ENCODE measurements around the gene KIF1C.

KIF1C gene

GRCh38 chr17:5034063-5034462 lies 36.3 kb downstream of the KIF1C start:
- Histone ChIP-seq H3K36me3 (ENCODE audit: control insufficient read depth, insufficient read depth, low read length) (no peaks in the 10 kb centered on the region), H3K4me3 (replicated peaks; ENCODE audit: low read depth, low read length) (no peak overlapping the region), H3K27me3 (replicated peaks; ENCODE audit: control insufficient read depth, insufficient read depth, low read length) (no peaks in the 10 kb centered on the region)
- no peak for TF ChIP-seq CTCF (IDR thresholded peaks at IDR 0.05; ENCODE audit: insufficient read depth, low read length, poor library complexity, severe bottlenecking)
- DNase-seq (ENCODE audit: extremely low read depth, insufficient read length): no peak

DNA sequence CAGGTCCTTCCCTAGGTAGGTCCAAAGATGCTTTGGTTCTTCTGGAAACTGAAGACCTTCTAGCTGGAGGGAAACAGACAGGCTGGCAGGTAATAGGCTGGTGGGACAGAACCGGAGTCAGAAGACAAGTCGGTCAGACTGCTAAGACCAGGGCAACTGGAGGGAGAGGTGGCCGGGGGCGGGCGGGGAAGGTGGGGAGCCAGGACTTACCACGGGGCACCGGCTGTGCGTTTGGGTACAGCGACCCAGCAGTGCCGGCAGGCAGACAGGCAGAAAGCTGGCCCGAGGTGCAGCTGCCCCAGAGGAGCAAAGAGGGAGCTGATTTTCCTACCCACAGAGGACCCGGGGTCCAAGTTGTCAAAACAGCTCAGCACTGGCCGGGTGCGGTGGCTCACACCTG lies 36.9 kb downstream of the KIF1C start:
- Histone ChIP-seq H3K4me3 (replicated peaks; ENCODE audit: low read depth, low read length) (no peak overlapping the region), H3K36me3 (ENCODE audit: control insufficient read depth, insufficient read depth, low read length) (no peaks in the 10 kb centered on the region), H3K27me3 (replicated peaks; ENCODE audit: control insufficient read depth, insufficient read depth, low read length) (no peaks in the 10 kb centered on the region)
- no peak for DNase-seq (ENCODE audit: extremely low read depth, insufficient read length)
- TF ChIP-seq CTCF (IDR thresholded peaks at IDR 0.05; ENCODE audit: insufficient read depth, low read length, poor library complexity, severe bottlenecking): no peak

- no peak within 1 kb of the TSS for H3K4me3 ChIP-seq (replicated peaks; ENCODE audit: low read depth, low read length)
- TF ChIP-seq CTCF (IDR thresholded peaks at IDR 0.05; ENCODE audit: insufficient read depth, low read length, poor library complexity, severe bottlenecking): no peak
- no peak for DNase-seq (ENCODE audit: extremely low read depth, insufficient read length)
- H3K36me3 ChIP-seq (ENCODE audit: control insufficient read depth, insufficient read depth, low read length): no peaks in the 10 kb centered on the region
- no peaks in the 10 kb centered on the region for H3K27me3 ChIP-seq (replicated peaks; ENCODE audit: control insufficient read depth, insufficient read depth, low read length)
Observed at GRCh38 chr17:5035315-5035714, 37.6 kb downstream of the KIF1C start, which contains the start of gene SLC52A1. TSS of gene SLC52A1 (minus strand) at chr17:5035426. CDS start at chr17:5034606, 820 bp downstream.

DNA sequence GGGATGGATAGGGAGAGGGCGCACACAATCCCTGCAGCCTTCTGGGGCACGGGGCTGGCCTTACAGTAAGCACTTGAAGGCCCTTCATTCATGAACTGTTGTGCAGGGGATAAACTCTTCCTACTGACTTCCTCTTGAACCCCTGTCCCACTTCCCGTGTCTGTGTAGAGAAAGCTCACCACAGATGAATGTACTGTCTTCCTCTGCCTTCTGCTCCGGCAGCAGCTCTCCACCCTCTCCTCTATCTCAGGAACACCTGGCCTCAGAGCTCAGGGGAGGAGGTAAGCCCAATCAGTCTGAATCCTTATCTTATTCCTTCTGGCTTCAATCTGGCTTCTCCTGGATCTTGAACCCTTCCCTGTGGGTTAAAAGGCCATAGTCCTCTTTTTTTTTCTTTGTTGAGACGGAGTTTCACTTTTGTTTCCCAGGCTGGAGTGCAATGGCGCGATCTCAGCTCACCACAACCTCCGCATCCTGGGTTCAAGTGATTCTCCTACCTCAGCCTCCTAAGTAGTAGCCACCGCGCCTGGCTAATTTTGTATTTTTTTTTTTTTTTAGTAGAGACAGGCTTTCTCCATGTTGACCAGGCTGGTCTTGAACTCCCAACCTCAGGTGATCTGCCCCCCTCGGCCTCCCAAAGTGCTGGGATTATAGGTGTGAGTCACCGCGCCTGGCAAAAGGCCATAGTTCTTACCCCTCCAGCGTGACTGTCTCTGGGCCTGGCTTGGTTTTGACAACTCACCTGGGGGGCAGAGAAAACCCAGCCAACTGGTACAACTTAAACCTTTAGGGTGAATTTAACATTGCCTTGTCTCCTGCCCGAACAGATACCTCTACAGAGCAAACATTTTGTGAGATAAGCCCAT lies 44.6 kb downstream of the KIF1C start:
- no peak overlapping the region for H3K4me3 ChIP-seq (replicated peaks; ENCODE audit: low read depth, low read length)
- H3K27me3 ChIP-seq (replicated peaks; ENCODE audit: control insufficient read depth, insufficient read depth, low read length): no peaks in the 10 kb centered on the region
- H3K36me3 ChIP-seq (ENCODE audit: control insufficient read depth, insufficient read depth, low read length): no peaks in the 10 kb centered on the region
- no peak for DNase-seq (ENCODE audit: extremely low read depth, insufficient read length)
- TF ChIP-seq CTCF (IDR thresholded peaks at IDR 0.05; ENCODE audit: insufficient read depth, low read length, poor library complexity, severe bottlenecking): no peak

GRCh38 chr17:5043524-5043923 lies 45.8 kb downstream of the KIF1C start:
- Histone ChIP-seq H3K4me3 (replicated peaks; ENCODE audit: low read depth, low read length) (no peak overlapping the region), H3K36me3 (ENCODE audit: control insufficient read depth, insufficient read depth, low read length) (no peaks in the 10 kb centered on the region), H3K27me3 (replicated peaks; ENCODE audit: control insufficient read depth, insufficient read depth, low read length) (no peaks in the 10 kb centered on the region)
- no peak for TF ChIP-seq CTCF (IDR thresholded peaks at IDR 0.05; ENCODE audit: insufficient read depth, low read length, poor library complexity, severe bottlenecking)
- DNase-seq (ENCODE audit: extremely low read depth, insufficient read length): no peak
